Stimulated activated CD4-positive, alpha-beta T cell treated with anti-CD3 and anti-CD28 coated beads, TNF-alpha, amount 100 ng/mL, for 4 hours (primary cell): ENCODE data around the gene ASGR2.
A peak's percentile ranks its signal among the peaks of the same experiment; 100 is the strongest.
"Not testable (repeated sequence)": the region's sequence is repeated elsewhere in the genome, so short reads cannot be mapped to it uniquely, and the experiment has no call there.

ENCODE experiments used
- DNase-seq, 3 experiments: peaks; one replicate each; pipeline ENCODE4 v3.0.0-alpha.2; 2020; ENCODE audit warnings: low read depth in 3 of 3

ASGR2 gene, protein sequence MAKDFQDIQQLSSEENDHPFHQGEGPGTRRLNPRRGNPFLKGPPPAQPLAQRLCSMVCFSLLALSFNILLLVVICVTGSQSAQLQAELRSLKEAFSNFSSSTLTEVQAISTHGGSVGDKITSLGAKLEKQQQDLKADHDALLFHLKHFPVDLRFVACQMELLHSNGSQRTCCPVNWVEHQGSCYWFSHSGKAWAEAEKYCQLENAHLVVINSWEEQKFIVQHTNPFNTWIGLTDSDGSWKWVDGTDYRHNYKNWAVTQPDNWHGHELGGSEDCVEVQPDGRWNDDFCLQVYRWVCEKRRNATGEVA

GRCh38 chr17:7114241-7114874 is at the start of gene ASGR2:
Gene ASGR2, minus strand, starts transcription at chr17:7114822. Its CDS starts 582 bp downstream, at chr17:7114240.
- no peak for DNase-seq

- not testable (repeated sequence) for DNase-seq
These were observed 44.9 kb upstream of the ASGR2 start for GRCh38 chr17:7159571-7159970.

- DNase-seq, result not testable (repeated sequence)
These were observed 43.8 kb upstream of the ASGR2 start for GRCh38 chr17:7158424-7158823.

- DNase-seq, result no peak
These were observed 41.8 kb upstream of the ASGR2 start for GRCh38 chr17:7156342-7156940.

DNA sequence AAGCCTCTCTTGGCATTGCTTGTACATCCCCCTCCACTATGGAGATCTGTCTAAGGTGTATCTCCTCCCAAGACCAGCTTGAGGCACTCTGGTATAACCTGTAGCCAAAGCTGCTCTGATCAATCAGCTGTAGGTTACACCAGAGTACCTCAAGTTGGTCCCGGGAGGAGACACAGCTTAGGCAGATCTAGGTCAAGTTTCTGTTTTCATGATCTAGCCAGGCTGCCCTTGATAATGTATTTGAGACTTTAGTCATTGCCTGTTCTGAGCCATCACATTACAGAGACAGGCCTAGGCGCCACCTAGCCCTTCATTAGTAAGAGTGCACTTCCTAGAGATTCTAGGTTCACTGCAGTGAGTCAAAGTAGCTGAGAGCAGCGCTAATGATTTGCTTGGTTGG is 33.1 kb upstream of the ASGR2 start:
- no peak for DNase-seq

- DNase-seq, result no peak
These were observed 31.5 kb upstream of the ASGR2 start for GRCh38 chr17:7146115-7146514.

- DNase-seq, result no peak
These were observed 29.6 kb upstream of the ASGR2 start for GRCh38 chr17:7144213-7144612.

- no peak for DNase-seq
These were observed 27.2 kb upstream of the ASGR2 start for GRCh38 chr17:7141824-7142223.

DNA sequence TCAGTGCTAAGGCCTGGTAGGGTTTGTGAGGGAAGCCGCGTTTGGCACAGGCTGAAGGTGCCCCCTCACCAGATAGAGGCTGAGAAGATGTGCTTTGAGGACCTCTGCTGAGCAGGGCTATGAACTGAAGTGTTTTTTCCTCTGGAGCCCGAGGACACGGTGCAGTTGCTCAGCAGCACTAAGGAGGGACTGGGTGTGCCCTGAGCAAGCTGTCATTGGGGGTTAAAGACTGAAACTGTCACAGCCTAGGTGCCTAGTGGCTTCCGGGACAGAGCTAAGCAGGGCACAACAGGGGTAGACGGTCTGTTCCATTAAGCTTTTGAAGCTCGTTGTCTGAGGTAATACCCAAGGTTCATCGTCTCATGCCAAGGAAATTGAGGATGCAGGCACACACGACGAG is 24.8 kb upstream of the ASGR2 start:
- DNase-seq, result no peak

GRCh38 chr17:7138800-7139381 is 24.3 kb upstream of the ASGR2 start:
- no peak for DNase-seq

- no peak for DNase-seq
These were observed 22.7 kb upstream of the ASGR2 start for GRCh38 chr17:7137171-7137943.

DNA sequence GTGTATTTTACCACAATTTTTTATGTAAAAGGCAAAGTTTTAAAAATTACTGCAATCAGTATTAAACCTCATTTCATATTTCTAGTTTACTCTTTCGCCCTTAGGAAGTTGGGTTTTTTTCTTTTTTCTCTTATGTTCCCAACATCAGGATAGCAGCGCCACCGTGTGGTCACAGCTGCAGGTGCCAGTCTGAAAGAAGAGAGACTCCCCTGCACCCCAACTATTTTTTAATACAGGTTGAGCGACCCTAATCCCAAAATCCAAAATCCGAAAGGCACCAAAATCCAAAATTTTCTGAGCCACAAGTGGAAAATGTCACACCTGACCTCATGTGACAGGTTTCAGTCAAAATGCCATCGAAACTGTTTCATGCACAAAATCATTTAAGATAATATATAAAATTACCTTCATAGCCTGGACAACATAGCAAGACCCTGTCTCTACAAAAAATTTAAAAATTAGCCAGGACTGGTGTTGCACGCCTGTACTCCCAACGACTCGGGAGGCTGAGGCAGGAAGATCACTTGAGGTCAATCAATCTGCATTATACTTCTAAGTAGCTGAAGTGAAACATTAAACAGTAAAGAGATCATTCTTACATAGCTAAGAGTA is 21.8 kb upstream of the ASGR2 start:
- DNase-seq, result peak; percentile 50 to 75 (median 58)

- DNase-seq, result no peak
These were observed 19.3 kb upstream of the ASGR2 start for GRCh38 chr17:7133916-7134315.

GRCh38 chr17:7133424-7133823 is 18.8 kb upstream of the ASGR2 start:
- DNase-seq, result peak in 2 of 3 experiments; percentile 21 to 24

- peak in 1 of 3 experiments; percentile 22 for DNase-seq
These were observed 18.0 kb upstream of the ASGR2 start for GRCh38 chr17:7132511-7133094.

DNA sequence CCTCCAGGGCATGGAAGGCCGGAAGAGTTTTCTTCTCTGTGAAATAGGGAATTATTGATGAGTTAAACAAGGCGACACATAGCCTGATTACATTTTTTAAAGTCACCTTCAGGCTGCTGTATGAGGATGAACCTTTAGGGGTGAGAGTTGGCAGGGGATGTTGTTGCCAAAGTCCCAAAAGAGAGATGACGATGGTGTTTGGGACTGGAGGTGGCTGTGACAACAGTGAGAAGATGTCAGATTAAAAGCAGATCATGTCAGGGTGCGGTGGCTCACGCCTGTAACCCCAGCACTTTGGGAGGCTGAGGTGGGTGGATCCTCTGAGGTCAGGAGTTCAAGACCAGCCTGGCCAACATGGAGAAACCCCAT is 16.8 kb upstream of the ASGR2 start:
- DNase-seq, result no peak

- DNase-seq, result no peak
These were observed 16.2 kb upstream of the ASGR2 start for GRCh38 chr17:7130621-7131422.

DNA sequence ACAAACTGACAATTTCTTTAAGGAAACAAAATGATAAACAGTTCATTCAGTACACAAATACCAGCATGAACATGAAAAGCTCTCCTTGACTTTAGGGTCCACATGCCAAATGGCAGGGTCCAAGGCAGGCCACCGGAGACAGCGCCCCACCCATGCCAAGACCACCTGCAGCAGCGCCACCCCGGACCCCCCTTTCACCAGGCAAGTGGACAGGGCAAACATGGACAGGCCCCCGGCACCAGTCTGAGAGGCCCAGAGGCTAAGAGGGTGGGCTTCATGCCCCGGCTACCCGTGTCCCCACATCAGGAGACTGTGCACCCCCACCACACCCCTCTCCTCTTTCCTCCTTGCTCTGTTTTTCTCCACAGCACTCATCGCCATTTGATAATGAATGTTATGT is 14.7 kb upstream of the ASGR2 start:
- DNase-seq, result no peak

- no peak for DNase-seq
These were observed 13.5 kb upstream of the ASGR2 start for GRCh38 chr17:7128160-7128559.

GRCh38 chr17:7127501-7127900 is 12.9 kb upstream of the ASGR2 start:
- DNase-seq, result not testable (repeated sequence)
